Kidney epithelial cell (primary cell): ENCODE data around the gene SEPTIN11. TPM values are rescaled to one million over a fixed set of nuclear protein-coding genes. Genes with fewer than 3 reads are reported as not detected.

Experiments
- DNase-seq: peaks from one replicate; pipeline ENCODE4 v3.0.0-alpha.2; 2010; ENCODE audit warnings: low read depth
- H3K27me3 ChIP-seq: 2 replicates; pipeline ENCODE4 v1.6.0; 2011; ENCODE audit warnings: low read length; ENCODE audit not compliant: control insufficient read depth, insufficient read depth
- H3K36me3 ChIP-seq: 2 replicates; pipeline ENCODE4 v1.5.1; 2011; ENCODE audit warnings: low read length; ENCODE audit not compliant: control insufficient read depth, insufficient read depth
- H3K4me3 ChIP-seq: 2 replicates; pipeline ENCODE4 v1.5.1; 2011; ENCODE audit warnings: low read depth, mild to moderate bottlenecking, control low read depth, low read length
- total RNA-seq: library from RNA; depleted of rRNA; stranded (reverse); fragments of >200 nt; gene quantifications from 2 replicates; pipeline ENCODE4 v1.2.3, GENCODE V29; 2015
- TF ChIP-seq, protein P1 (sequence below): IDR thresholded peaks from 2 replicates; pipeline ENCODE4 v1.5.1; 2011; ENCODE audit warnings: mild to moderate bottlenecking, moderate library complexity, low read length, control low read depth, inconsistent platforms; ENCODE audit not compliant: insufficient read depth, poor library complexity, severe bottlenecking

SEPTIN11 gene
- 127 and 135 TPM in 2 replicates for total RNA-seq

DNA sequence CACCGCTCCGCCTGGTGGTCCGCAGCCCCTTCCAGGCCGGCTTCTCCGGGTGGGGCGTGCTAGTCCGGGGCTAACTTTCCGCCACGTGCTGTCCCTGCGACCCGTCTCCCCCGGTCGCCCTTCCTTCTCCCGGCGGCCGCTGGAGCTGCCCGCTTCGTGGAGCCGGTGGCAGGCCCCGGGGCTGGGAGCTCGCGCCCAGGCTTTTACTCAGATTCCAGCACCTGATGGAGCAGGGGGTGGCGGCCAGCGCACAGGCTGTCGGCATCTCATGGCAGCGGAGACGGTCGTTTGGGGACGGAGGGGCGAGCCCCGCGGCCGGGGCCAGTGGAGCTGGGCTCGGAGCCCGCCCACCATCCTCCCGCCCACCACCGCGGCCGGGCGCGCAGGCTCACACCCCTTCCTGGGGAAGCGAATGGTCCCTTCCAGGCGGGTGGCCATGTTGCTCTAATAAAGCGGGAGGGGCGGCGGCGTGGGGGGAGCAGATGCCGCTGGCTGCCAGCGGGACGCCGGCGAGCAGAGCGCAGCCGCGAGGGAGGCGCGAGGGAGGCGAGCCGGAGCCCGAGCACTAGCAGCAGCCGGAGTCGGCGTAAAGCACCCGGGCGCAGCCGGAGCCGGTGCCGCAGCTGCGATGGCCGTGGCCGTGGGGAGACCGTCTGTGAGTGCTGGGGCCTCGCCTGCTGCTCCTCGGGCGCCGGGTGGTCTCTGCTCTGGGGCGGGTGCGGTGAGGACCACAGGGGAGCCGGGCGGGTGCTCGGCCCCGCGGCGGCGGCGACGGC is at the start of gene SEPTIN11:
Gene SEPTIN11 (plus strand): TSS at position 477 of the 776 bp plus-strand sequence. CDS start 152 bp downstream, at position 629.
- Histone ChIP-seq H3K27me3 (no peaks in the 10 kb centered on the region), H3K4me3 (peak within 1 kb of the TSS; percentile 64), H3K36me3 (no peaks in the 10 kb centered on the region)
- DNase-seq = no peak
- TF ChIP-seq, protein P1, sequence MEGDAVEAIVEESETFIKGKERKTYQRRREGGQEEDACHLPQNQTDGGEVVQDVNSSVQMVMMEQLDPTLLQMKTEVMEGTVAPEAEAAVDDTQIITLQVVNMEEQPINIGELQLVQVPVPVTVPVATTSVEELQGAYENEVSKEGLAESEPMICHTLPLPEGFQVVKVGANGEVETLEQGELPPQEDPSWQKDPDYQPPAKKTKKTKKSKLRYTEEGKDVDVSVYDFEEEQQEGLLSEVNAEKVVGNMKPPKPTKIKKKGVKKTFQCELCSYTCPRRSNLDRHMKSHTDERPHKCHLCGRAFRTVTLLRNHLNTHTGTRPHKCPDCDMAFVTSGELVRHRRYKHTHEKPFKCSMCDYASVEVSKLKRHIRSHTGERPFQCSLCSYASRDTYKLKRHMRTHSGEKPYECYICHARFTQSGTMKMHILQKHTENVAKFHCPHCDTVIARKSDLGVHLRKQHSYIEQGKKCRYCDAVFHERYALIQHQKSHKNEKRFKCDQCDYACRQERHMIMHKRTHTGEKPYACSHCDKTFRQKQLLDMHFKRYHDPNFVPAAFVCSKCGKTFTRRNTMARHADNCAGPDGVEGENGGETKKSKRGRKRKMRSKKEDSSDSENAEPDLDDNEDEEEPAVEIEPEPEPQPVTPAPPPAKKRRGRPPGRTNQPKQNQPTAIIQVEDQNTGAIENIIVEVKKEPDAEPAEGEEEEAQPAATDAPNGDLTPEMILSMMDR = no peak

DNA sequence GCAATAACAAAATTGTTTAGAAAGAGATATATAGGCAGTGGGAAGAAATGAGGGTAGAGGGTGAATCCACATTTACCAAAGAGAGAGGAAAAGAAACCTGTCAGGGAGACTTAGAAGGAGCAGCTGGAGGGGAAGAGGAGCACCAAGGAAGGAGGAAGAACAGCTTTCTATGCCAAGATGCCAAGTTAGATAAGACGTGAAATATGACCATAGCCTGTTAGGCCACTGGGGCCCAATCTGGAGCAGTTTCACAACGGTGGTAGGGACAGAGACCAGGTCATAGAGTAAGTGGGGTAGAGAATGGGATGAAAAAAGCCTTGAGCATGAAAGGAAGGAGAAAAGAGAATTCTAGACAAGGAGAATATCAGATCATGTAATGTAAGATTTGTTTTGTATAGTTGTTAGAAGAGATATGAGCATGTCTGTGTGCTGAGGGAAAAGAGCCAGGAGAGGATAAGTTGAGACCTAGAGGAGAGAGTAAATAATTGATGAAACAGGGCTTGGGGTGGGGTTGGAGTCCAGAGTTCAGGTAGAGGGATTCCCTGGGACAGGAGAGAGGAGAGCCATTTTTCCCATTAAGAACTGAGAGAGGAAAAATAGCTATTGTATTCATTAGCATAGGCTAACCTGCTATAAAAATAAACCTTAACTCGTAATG is 47.2 kb upstream of the SEPTIN11 start:
- H3K4me3 ChIP-seq = no peak overlapping the region
- TF ChIP-seq, protein P1 = no peak
- H3K27me3 ChIP-seq = peaks cover 3% of the 10 kb centered on the region
- no peak for DNase-seq
- no peaks in the 10 kb centered on the region for H3K36me3 ChIP-seq

DNA sequence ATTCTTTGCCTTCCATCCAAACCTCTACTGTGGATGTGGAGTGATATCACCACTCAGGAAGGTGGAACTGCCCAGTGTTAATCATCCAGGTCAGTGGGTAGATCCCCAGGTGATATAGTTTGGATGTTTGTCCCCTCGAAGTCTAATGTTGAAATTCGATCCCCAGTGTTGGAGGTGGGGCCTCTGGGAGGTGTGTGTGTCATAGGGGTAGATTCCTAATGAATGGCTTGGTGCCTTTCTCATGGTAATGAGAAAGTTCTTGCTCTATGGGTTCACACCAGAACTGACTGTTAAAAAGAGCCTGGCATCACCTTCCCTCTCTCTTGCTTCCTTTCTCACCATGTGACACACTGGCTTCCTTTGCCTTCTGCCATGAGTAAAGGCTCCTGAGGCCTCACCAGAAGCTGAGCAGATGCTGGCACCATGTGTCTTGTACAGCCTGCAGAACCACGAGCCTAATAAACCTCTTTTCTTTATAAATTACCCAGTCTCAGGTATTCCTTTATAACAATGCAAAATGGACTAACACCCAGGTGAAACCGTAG is 44.8 kb upstream of the SEPTIN11 start:
- DNase-seq = no peak

DNA sequence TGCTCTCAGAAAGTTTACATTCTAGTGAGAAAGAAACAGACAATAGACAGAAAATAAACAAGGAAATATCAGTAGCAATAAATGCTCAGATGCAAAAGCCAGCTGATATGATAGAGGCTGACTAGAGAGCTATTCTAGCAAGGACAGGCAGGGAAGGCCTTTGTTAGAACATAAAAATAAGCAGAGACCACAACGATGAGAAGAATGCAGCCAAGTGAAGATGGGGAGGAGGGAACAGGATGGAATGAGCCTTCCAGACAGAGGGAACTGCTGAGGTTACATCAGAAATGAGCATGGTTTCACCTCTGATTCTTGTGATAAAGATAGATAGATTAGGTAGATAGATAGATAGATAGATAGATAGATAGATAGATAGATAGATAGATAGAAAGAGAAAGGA is 44.0 kb upstream of the SEPTIN11 start:
- DNase-seq = peak; percentile 32
- Histone ChIP-seq H3K36me3 (no peaks in the 10 kb centered on the region), H3K4me3 (no peak overlapping the region), H3K27me3 (no peaks in the 10 kb centered on the region)
- TF ChIP-seq, protein P1 = no peak

More for the DNA sequence above, 44.8 kb upstream of the SEPTIN11 start:
- Histone ChIP-seq H3K27me3 (no peaks in the 10 kb centered on the region), H3K4me3 (no peak overlapping the region), H3K36me3 (no peaks in the 10 kb centered on the region)
- TF ChIP-seq, protein P1 = no peak

DNA sequence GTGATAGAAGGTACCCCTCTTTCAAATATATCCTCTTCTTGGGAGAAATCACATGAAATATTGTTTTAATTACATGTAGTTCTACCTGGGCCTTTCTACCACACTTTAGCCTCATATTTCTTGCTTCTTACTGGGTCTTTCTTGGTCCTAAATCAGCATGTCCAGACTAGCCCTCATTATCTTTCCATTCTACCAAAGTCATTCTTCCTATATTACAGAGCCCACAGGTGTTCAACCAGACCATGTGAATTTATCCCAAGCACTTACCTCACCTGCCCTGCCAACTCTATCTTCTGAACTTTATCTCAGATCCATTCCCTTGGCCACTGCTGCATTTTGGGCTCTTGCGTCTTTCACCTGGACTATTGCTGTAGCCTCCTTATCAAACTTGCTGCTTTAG is 39.8 kb upstream of the SEPTIN11 start:
- TF ChIP-seq, protein P1 = no peak
- Histone ChIP-seq H3K4me3 (no peak overlapping the region), H3K36me3 (no peaks in the 10 kb centered on the region), H3K27me3 (no peaks in the 10 kb centered on the region)
- DNase-seq = no peak
